ENCODE measurements around the gene CDH23.

The CDH23 gene

GRCh38 chr10:71579668-71580067, 182.9 kb downstream of the CDH23 start:
- H4K20me1 ChIP-seq (ENCODE audit: insufficient read depth, low read length, poor library complexity, severe bottlenecking): no peaks in the 10 kb centered on the region
- H3K9me3 ChIP-seq (ENCODE audit: insufficient read depth, low read depth, low read length): no peaks in the 10 kb centered on the region
- H3K36me3 ChIP-seq (ENCODE audit: insufficient read depth, low read length): no peaks in the 10 kb centered on the region
- no peak overlapping the region for H3K4me3 ChIP-seq (ENCODE audit: low read length, poor library complexity, severe bottlenecking)
- H3K9me2 ChIP-seq (replicated peaks; ENCODE audit: low read depth, low read length): no peaks in the 10 kb centered on the region
- no peaks in the 10 kb centered on the region for H3F3A ChIP-seq (ENCODE audit: low read depth)
- H2AFZ ChIP-seq (ENCODE audit: low read length): no peak overlapping the region
- H3K79me2 ChIP-seq (ENCODE audit: insufficient read depth, low read length): no peaks in the 10 kb centered on the region
- no peak overlapping the region for H3K4me2 ChIP-seq (ENCODE audit: low read depth, low read length, poor library complexity, severe bottlenecking)
- H3K27me3 ChIP-seq (ENCODE audit: insufficient read depth, low read length, poor library complexity, severe bottlenecking): no peaks in the 10 kb centered on the region
- TF ChIP-seq EZH2phosphoT487 (IDR thresholded peaks at IDR 0.05; ENCODE audit: borderline replicate concordance) (no peak), CTCF (conservative IDR thresholded peaks at IDR 0.05; ENCODE audit: low read length) (no peak)
- H3K4me1 ChIP-seq (ENCODE audit: insufficient read depth, low read length, poor library complexity, severe bottlenecking): no peaks in the 10 kb centered on the region
- H3K9ac ChIP-seq (ENCODE audit: low read depth, low read length, poor library complexity, severe bottlenecking): no peak overlapping the region

GRCh38 chr10:71580415-71580814, 183.7 kb downstream of the CDH23 start:
- H3K4me3 ChIP-seq (ENCODE audit: low read length, poor library complexity, severe bottlenecking): no peak overlapping the region
- no peaks in the 10 kb centered on the region for H3K79me2 ChIP-seq (ENCODE audit: insufficient read depth, low read length)
- H3K27me3 ChIP-seq (ENCODE audit: insufficient read depth, low read length, poor library complexity, severe bottlenecking): no peaks in the 10 kb centered on the region
- no peaks in the 10 kb centered on the region for H3K4me1 ChIP-seq (ENCODE audit: insufficient read depth, low read length, poor library complexity, severe bottlenecking)
- H3K4me2 ChIP-seq (ENCODE audit: low read depth, low read length, poor library complexity, severe bottlenecking): no peak overlapping the region
- H4K20me1 ChIP-seq (ENCODE audit: insufficient read depth, low read length, poor library complexity, severe bottlenecking): no peaks in the 10 kb centered on the region
- no peaks in the 10 kb centered on the region for H3K9me2 ChIP-seq (replicated peaks; ENCODE audit: low read depth, low read length)
- H3K9me3 ChIP-seq (ENCODE audit: insufficient read depth, low read depth, low read length): no peaks in the 10 kb centered on the region
- H2AFZ ChIP-seq (ENCODE audit: low read length): no peak overlapping the region
- no peaks in the 10 kb centered on the region for H3F3A ChIP-seq (ENCODE audit: low read depth)
- TF ChIP-seq CTCF (conservative IDR thresholded peaks at IDR 0.05; ENCODE audit: low read length) (no peak), EZH2phosphoT487 (IDR thresholded peaks at IDR 0.05; ENCODE audit: borderline replicate concordance) (no peak)
- H3K36me3 ChIP-seq (ENCODE audit: insufficient read depth, low read length): no peaks in the 10 kb centered on the region
- H3K9ac ChIP-seq (ENCODE audit: low read depth, low read length, poor library complexity, severe bottlenecking): no peak overlapping the region

GRCh38 chr10:71580926-71581325, 184.2 kb downstream of the CDH23 start:
- Histone ChIP-seq H3K9me3 (ENCODE audit: insufficient read depth, low read depth, low read length) (no peaks in the 10 kb centered on the region), H3K4me3 (ENCODE audit: low read length, poor library complexity, severe bottlenecking) (no peak overlapping the region), H3K36me3 (ENCODE audit: insufficient read depth, low read length) (no peaks in the 10 kb centered on the region), H3K27me3 (ENCODE audit: insufficient read depth, low read length, poor library complexity, severe bottlenecking) (no peaks in the 10 kb centered on the region), H3F3A (ENCODE audit: low read depth) (no peaks in the 10 kb centered on the region), H3K79me2 (ENCODE audit: insufficient read depth, low read length) (no peaks in the 10 kb centered on the region), H4K20me1 (ENCODE audit: insufficient read depth, low read length, poor library complexity, severe bottlenecking) (no peaks in the 10 kb centered on the region), H3K9ac (ENCODE audit: low read depth, low read length, poor library complexity, severe bottlenecking) (no peak overlapping the region), H3K4me2 (ENCODE audit: low read depth, low read length, poor library complexity, severe bottlenecking) (no peak overlapping the region), H3K9me2 (replicated peaks; ENCODE audit: low read depth, low read length) (no peaks in the 10 kb centered on the region), H2AFZ (ENCODE audit: low read length) (no peak overlapping the region), H3K4me1 (ENCODE audit: insufficient read depth, low read length, poor library complexity, severe bottlenecking) (no peaks in the 10 kb centered on the region)
- no peak for TF ChIP-seq EZH2phosphoT487 (IDR thresholded peaks at IDR 0.05; ENCODE audit: borderline replicate concordance)
- TF ChIP-seq CTCF (conservative IDR thresholded peaks at IDR 0.05; ENCODE audit: low read length): no peak

Data from Loucy (cell line).